GM19452 (cell line): ENCODE measurements around the gene LUZP1.

Experiments
- ATAC-seq: cut with Tn5 transposase; IDR thresholded peaks from one replicate; pipeline ENCODE4 v1.9.1; 2021; ENCODE audit not compliant: unreplicated experiment

LUZP1 gene

DNA sequence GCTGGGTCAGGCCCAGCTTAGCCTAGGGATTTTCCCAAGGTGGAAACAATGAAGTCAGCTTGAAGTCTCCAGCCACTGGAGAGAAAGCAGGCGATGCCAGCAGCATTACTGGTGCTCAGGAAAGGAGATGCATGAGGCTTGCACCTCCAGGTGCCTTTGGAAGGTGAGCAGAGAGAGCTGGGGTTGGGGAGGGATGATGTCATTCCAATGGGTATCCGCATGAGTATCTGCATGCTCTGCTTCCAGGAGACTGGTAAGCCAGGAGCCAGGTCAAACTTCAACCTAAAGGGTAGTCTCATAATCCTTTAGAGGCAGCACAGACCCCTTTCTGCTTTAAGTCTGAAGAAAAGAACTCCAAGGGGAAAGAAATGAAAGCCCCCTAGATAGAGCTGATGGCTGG is 80.6 kb downstream of the LUZP1 start:
- ATAC-seq = no peak

DNA sequence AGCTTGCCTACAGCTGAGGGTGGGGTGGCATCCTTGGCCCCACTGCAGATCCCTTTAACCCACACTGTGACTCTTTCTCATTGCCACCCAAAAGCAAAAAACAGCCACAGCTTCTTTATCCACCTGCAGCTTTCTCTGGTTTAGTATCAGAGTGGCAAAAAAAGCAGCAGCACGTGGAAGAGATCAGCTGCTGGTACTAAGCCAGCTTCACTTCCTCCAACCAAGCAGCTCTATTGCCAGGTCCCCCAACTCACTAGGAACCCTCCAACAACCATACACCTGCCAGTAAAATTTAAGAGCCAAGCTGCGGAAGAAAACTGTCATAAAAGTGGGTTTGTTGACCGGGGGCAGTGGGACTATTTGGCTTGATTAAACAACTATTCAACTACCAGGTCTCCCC is 83.0 kb downstream of the LUZP1 start:
- no peak for ATAC-seq

DNA sequence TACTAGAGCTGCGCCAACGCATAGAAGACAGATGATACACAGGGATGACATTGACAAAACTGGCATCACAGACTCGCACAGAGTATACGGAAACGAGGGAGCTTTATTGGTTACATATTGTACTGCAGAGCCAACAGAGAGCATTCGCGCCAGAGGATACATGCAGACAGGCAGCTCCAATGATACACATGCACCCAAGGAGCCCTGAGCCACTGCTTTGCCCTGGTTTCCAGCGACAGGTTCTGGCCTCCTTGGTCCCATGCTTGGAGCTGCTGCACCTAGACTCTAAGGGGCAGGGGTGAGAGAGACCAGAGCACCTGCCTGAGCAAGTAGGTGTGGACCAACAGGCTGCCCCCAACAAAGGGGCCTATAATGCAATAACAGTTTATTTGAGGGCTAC is 83.8 kb downstream of the LUZP1 start:
- ATAC-seq = no peak

DNA sequence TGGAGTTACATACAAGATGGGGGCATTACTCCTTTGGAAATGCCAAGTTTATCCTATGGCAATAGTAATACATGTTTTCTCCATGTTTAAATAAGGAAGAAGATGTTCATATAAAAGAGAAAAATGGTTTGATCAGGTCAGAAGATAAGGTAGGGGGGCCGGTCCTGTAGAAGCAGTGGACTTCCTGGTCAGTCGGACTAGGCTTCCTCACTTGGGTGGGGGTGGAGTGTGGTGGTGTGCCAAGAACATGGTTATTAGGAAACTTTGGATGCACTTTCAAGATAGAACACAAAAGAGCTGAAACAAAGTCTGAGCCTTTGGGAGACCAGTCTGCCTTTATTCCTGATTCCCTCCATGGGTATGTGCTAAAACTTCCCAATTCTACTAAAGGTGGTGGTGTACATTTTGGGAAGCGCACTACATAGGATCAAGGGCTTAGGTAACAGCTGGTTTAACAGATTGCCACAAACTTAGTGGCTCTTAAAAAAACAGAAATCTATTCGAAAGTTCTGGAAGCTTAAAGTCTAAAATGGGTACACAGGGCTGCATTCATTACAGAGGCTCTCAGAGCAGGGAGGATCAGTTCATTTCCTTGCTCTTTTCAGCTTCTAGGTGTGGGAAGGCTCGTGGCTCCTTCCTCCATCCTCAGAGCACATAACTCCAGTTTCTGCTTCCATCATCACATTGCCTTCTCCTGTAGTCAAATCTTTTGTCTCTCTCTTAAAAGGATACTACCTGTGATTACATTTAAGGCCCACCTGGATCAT is 84.8 kb downstream of the LUZP1 start:
- no peak for ATAC-seq

DNA sequence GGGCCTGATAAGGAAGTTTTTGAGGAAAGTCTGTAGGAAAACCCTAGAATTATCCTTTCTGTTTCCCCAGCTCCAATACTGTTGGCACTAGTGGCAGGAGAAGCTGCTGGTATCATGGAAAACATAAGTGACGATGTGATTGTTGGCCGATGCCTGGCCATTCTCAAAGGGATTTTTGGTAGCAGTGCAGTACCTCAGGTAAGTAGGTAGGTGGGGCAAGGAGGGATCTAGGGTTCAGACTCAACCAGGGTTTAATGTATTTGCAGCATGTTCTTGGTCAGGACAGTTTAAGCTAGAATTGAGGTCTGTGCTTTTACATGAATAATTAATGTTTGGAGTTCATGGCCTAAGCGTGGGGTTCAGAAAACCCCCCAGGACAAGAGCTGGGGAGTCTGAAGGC is 87.3 kb downstream of the LUZP1 start:
- ATAC-seq = no peak

DNA sequence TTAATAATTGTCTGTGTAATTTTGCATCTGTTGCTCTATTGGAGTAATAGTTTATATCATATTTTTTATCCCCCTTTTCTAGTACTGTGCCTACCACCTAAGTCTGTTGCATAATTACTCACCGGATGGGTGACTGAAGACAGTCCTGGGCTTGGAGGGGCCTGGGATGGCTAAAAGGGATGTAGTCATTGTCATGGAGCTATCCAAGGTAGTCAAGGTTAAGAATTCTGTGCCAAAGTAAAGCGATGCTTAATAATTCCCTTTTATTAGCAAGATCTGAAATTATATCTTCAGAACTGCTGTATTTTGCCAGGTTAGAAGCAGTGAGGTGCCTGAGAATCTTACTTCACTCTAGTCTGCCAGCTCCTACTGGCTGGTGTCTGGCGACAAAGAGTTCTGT is 87.8 kb downstream of the LUZP1 start:
- ATAC-seq = no peak

DNA sequence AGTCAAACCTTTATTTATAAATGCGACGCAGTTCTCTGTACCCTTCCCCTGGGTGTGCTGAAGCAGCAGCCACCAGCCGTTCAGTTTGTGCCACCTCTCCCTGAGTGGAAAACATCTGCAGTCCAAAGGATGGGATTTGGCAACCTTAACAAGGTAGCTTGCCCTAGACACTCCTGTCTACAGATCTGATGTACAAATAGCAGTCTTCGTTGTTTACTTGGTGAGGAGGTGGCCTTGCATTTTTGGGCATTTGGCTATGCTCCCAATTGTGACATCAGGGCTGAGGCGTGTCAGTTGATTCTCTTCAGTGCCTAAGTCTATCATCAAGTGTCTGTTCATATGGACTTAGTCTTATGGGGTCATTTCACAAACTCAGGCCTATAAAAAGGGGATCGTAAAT is 89.6 kb downstream of the LUZP1 start:
- no peak for ATAC-seq

DNA sequence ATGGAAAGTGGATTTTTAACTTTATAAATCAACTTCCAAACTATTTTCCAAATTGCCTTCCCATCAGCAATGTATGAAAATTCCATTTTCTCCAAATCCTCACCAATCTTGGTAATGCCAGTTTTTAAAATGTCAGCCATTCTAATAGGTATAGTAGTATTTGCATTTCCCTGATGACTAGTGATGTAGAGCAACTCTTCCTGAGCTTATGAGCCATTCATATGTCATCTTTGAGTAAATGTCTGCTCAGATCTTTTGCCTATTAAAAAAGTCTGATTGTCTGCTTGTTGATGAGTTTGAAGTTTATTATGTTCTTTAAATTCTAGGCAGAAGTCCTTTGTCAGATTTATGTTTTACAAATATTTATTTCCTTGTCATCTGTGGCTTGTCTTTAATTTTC is 94.6 kb downstream of the LUZP1 start:
- ATAC-seq = no peak

DNA sequence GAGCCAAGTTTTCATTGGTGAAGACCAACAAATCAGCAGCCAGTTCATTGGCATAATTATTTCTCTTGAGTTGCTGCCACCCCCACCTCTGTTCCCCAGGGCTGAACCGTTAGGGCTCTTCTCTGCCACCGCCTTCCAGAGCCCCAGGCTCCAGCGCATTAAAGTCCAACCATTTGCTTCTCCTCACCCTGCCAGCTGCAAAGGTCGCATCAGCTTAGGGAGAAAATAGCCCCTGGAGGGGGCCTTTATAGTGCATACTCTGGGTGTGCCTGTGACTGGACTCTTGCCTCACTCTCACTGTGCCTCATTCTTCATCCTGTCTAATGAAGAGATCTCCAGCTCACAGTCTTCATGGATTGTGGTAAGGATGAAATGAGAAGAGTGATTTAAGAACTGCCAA is 99.0 kb downstream of the LUZP1 start:
- ATAC-seq = no peak

DNA sequence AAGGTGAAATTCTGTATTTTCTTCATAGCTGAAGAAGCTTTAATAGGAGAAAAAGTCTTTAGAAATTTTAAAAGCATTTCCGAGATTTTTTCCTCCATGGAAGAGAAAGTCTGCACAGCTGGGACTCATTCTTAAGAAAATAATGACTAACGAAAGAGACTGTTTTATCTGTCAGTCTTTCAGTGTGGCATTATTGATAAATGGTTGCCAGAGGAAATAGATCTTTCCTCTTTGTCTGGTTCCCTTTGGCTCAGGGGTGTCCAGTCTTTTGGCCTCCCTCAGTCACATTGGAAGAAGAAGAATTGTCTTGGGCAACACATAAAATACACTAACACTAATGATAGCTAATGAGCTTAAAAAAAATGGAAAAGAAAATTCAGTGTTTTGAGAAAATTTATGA is 99.5 kb downstream of the LUZP1 start:
- ATAC-seq = no peak

DNA sequence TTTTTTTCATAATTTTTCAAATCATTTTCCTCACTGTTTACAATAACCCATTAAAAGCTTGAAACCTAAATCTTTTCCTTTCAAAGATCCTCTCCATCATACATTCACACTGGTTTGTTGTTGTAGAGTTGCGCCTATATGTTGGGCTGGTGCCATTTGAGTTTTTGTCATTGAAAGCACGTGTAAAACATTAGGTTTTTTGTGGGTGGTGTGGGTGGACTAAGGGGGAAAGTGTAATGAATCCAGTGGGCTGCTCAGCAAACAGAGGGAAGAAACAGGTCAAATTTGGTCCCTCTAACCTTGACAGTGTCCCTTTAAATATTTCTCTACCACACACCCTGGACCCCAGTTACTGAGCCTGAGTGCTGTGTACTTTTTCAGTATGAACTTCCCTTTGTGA is 102.6 kb downstream of the LUZP1 start:
- ATAC-seq = no peak

DNA sequence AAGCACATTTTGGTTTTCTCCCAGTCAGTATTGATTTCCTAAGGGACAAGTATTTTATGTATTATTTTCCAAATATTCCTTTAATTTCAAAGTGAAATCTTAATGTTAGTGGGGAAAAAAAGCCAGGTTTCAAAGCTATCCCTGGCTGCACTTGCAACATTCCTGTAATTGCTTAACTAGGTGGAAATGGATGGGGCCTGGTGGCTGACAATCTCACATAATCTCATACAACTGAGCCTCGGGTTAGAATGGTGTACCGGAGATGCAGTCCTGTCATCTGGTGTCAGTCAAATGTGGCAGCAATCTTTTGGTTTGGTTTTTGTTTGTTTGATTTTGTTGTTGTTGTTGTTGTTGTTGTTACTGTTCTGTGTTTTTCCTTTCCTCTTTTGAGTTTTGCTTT is 103.3 kb downstream of the LUZP1 start:
- ATAC-seq = no peak

DNA sequence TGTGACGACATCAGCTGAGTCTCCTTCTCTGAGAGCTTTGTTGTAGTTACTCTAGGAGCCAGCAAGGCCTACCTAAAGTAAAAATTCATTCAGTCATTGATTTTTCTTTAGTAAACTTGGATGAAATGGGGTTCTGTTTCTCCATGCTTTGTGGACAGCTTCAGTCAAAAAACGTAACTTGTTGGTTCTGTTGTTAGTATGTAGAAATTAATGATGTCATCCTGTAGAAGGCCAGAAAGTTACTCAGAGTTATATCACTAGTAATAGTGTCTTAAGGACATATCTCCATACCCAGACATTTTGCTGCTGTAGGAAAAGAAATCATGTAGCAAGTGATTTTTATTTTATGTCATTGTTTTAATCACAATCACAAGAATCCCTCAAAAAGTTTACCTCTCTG is 106.4 kb downstream of the LUZP1 start:
- ATAC-seq = no peak

DNA sequence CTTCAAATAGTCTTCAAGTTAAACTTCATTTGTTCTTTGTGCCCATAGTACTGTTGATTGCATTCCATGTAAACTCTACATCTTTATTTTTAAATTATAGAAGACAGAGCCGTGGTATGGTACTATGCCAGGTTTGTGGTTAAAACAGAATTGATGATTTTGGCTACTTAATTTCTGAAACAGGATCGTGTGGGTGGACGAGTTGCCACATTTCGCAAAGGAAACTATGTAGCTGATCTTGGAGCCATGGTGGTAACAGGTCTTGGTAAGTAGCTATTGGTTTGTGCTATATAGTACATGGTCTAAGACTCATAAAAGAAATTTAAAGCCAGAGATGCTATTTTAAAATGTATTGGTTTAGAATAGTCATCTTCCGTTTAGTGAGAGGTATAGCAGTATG is 111.4 kb downstream of the LUZP1 start:
- ATAC-seq = no peak

DNA sequence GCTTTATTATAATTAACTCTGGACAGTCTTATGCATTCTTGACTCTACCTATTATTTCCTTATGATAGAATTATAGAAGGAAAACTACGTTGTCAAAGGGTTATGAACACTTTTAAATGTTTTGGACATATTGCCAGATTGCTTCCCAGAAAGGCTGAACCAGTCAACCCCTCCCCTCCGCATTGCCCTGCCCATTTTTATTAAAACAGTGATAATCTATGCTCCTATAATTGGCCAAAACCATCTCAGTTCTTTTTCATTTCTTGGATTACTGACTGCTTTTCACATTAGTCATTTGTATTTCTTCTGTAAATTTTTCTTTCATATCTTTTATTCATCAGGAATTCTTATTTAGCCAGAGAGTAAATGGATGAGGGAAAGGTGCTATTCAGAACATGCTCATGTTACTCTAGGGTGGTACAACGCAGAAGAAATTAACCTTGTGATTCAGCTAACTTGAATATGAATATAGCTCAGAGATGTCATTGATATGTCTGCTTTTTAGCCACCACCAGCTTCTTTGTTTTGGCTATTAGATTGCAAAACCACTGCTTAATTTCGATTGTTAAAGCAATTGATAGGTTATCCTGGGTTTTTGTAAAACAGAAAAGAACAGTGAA is 117.3 kb downstream of the LUZP1 start:
- ATAC-seq = no peak

DNA sequence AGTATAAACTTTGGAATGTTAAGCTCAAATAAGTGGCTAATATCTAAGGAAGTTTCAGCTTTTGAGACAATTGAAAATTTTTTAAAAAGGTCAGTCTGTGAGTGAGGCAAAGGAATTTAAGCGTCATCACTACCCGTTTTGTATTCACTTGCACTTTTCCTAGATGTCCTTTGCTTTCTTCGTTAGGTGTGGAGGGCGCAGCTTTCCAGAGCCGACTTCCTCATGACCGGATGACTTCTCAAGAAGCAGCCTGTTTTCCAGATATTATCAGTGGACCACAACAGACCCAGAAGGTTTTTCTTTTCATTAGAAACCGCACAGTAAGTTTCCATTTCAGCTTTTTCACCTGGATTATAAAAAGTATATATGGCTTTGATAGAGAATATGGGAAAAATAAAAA is 118.5 kb downstream of the LUZP1 start:
- ATAC-seq = no peak

DNA sequence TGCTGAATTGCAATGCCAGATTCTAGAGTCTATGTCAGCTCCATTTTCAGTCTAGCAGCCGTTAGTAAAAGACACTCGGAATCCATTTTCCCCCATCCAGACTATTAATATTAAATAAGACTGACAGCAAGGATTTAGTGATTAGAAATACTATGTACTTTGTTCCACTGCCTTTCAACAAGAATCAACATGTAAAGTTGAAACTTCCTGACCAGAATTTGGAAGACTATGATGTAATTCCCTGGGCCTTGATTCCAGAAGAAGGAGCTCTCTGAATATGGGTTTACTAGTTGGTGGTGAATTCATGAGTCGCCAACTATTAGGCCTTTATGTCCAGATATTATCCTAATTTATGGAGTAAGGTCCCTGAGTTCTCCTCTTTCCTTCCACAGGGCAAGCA is 124.6 kb downstream of the LUZP1 start:
- no peak for ATAC-seq

DNA sequence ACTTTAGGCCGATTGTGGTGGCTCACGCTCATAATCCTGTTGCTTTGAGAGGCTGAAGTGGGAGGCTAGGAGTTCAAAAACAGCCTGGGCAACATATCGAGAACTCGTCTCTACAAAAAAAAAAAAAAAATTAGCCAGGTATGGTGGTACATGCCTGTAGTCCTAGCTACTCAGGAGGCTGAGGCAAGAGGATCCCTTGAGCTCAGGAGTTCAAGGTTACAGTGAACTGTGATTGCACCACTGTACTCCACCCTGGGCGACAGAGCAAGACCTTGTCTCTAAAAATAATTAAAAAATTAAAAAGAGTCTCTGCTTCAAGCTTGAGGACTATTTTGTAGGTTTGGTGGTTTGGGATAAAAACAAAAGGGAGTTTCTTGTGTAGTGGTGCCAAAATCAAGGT is 128.1 kb downstream of the LUZP1 start:
- no peak for ATAC-seq

DNA sequence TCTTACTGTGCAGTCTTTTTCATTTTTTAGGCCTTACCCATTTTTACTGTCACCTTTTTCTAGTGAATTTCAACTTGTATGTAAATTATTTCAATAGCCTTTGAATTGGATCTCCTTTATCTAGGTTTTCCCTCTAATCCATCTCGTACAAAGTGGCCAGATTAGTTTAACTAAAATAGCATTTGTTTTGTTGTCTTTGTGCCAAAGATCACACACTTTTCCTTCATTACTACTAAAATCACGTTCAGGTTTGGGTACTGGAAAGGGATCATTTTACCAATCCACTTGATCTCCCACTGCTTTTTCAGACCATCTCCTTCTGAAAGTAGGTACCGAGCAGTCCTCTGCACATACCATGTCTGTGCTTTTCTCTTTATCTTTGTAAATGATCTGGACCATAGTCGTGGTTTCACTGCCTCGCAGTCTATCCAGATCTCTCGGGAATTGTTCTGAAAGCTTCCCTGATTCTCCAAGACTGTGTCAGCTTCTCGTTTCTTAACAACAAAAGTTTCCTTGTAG is 129.3 kb downstream of the LUZP1 start:
- ATAC-seq = no peak

DNA sequence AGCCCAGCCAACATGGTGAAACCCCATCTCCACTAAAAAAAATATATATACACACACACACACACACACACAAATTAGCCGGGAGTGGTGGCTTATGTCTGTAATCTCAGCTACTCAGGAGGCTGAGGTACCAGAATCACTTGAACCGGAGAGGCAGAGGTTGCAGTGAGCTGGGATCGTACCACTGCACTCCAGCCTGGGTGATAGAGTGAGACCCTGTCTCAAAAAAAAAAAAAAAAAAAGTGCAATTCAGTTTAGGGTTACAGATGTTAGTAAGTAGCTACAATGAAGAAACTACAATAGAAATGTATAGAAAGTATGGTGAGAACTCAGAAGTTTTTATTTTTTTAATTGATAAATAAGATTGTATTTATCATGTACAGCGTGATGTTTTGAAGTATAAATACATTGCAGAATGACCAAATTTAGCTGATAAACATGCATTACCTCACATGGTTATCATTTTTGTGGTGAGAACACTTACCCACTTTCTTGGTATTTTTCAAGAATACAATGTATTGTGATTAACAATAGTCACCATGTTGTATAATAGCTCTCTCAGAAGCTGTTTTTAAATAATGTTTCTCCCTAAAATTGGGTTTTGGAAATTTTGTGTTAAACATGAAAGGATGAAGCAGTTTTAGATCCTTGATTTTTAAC is 131.4 kb downstream of the LUZP1 start:
- no peak for ATAC-seq

DNA sequence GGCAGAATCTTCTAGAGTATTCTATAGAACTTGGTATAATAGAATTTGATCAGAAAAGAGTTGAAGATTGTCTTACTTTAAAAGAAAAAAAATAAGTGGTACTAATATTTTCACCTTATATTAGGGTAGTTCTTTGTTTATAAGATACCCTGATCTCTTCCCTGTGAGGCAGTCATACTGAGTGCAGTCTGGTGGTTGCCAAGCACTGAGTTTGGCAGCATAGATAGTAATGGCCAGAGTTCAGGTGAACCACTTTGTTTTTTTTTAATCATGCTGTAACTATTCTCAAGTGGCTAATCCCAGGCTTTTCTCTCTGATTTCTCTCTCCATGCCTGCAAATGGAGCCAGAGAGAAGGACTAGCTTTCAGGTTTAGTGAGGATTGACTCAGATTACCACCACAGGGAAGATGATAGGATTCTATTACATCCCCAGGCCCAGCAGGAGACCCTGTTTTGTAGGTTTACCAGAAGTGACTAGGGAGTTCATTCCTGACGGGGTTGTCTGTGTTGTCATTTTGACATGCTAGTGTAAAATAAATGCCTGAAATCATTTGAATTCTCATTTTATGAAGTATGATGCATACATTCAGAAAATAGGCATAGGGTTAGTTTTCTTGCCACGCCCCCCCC is 132.7 kb downstream of the LUZP1 start:
- no peak for ATAC-seq
